Measurements from ENCODE around the gene SCUBE3. TPM values are rescaled to one million over a fixed set of nuclear protein-coding genes. Genes with fewer than 3 reads are reported as not detected.

The SCUBE3 gene
- total RNA-seq, 1 donor from 2014 or later: 0.49 TPM

- no peaks in the 10 kb centered on the region for H3K9me3 ChIP-seq
- H3K4me1 ChIP-seq: peaks cover 16% of the 10 kb centered on the region
- H3K4me3 ChIP-seq: peak overlapping the region; percentile 42 to 67
- intact Hi-C loops (cut with DNase I): loop anchor here (5.0 kb wide), 1 partner anchor 1132 kb away; no protein-coding TSS in a partner anchor
- DNase-seq (ENCODE audit: extremely low spot score in 2 of 2): no peak
- H3K36me3 ChIP-seq: no peaks in the 10 kb centered on the region
- H3K27me3 ChIP-seq: no peaks in the 10 kb centered on the region
- H3K27ac ChIP-seq: no peak overlapping the region
- TF ChIP-seq CTCF (IDR thresholded peaks at IDR 0.05): no peak
- TF ChIP-seq POLR2AphosphoS5 (IDR thresholded peaks at IDR 0.05; ENCODE audit: insufficient read depth in 1 of 2, low read depth in 1 of 2): no peak
- TF ChIP-seq POLR2A (IDR thresholded peaks at IDR 0.05): no peak
Observed at GRCh38 chr6:35214869-35215664, 1.3 kb downstream of the SCUBE3 start.

- H3K4me1 ChIP-seq: peaks cover 16% of the 10 kb centered on the region
- no peak overlapping the region for H3K4me3 ChIP-seq
- H3K27me3 ChIP-seq: no peaks in the 10 kb centered on the region
- intact Hi-C loops (cut with DNase I): no loop called here
- no peak for DNase-seq (ENCODE audit: extremely low spot score in 2 of 2)
- no peaks in the 10 kb centered on the region for H3K9me3 ChIP-seq
- no peaks in the 10 kb centered on the region for H3K36me3 ChIP-seq
- TF ChIP-seq POLR2AphosphoS5 (IDR thresholded peaks at IDR 0.05; ENCODE audit: insufficient read depth in 1 of 2, low read depth in 1 of 2) (no peak), CTCF (IDR thresholded peaks at IDR 0.05) (no peak), POLR2A (IDR thresholded peaks at IDR 0.05) (no peak)
- H3K27ac ChIP-seq: no peak overlapping the region
Observed at GRCh38 chr6:35215665-35216411, 2.1 kb downstream of the SCUBE3 start.

- H3K4me3 ChIP-seq: no peak overlapping the region
- peaks cover 16% of the 10 kb centered on the region for H3K4me1 ChIP-seq
- H3K9me3 ChIP-seq: no peaks in the 10 kb centered on the region
- no peak overlapping the region for H3K27ac ChIP-seq
- no peaks in the 10 kb centered on the region for H3K36me3 ChIP-seq
- intact Hi-C loops (cut with DNase I): no loop called here
- DNase-seq (ENCODE audit: extremely low spot score in 2 of 2): no peak
- TF ChIP-seq POLR2A (IDR thresholded peaks at IDR 0.05) (no peak), CTCF (IDR thresholded peaks at IDR 0.05) (no peak), POLR2AphosphoS5 (IDR thresholded peaks at IDR 0.05; ENCODE audit: insufficient read depth in 1 of 2, low read depth in 1 of 2) (no peak)
- H3K27me3 ChIP-seq: no peaks in the 10 kb centered on the region
Observed at GRCh38 chr6:35216412-35216732, 2.6 kb downstream of the SCUBE3 start.

GRCh38 chr6:35216851-35217811 lies 3.4 kb downstream of the SCUBE3 start:
- Histone ChIP-seq H3K27ac (no peak overlapping the region), H3K4me3 (no peak overlapping the region), H3K27me3 (no peaks in the 10 kb centered on the region), H3K4me1 (peaks cover 16% of the 10 kb centered on the region), H3K9me3 (no peaks in the 10 kb centered on the region), H3K36me3 (no peaks in the 10 kb centered on the region)
- intact Hi-C loops (cut with DNase I): no loop called here
- DNase-seq (ENCODE audit: extremely low spot score in 2 of 2): no peak
- TF ChIP-seq POLR2A (IDR thresholded peaks at IDR 0.05): no peak
- TF ChIP-seq CTCF (IDR thresholded peaks at IDR 0.05): no peak
- no peak for TF ChIP-seq POLR2AphosphoS5 (IDR thresholded peaks at IDR 0.05; ENCODE audit: insufficient read depth in 1 of 2, low read depth in 1 of 2)
